Astrocyte of the cerebellum (primary cell): Measurements from ENCODE around the gene TNNI3.
A peak's percentile ranks its signal among the peaks of the same experiment; 100 is the strongest.

Source experiments
- DNase-seq: peaks from one replicate; pipeline ENCODE4 v3.0.0-alpha.2; 2011; ENCODE audit warnings: low read depth
- H3K4me3 ChIP-seq: 2 replicates; pipeline ENCODE4 v1.5.1; 2011; ENCODE audit warnings: mild to moderate bottlenecking, low read depth, low read length, moderate library complexity
- in situ Hi-C: cut with HindIII; loops from 2 replicates; pipeline ENCODE4 v1.10.0; 2017; ENCODE audit warnings: low sequenced_read_pairs
- TF ChIP-seq, protein P1 (sequence below): IDR thresholded peaks from 2 replicates; pipeline ENCODE4 v1.5.1; 2012; ENCODE audit warnings: low read length, low read depth, moderate library complexity, mild to moderate bottlenecking; ENCODE audit errors: missing control alignments

The TNNI3 gene

GRCh38 chr19:55119053-55119452 is 38.5 kb downstream of the TNNI3 start:
- TF ChIP-seq, protein P1, sequence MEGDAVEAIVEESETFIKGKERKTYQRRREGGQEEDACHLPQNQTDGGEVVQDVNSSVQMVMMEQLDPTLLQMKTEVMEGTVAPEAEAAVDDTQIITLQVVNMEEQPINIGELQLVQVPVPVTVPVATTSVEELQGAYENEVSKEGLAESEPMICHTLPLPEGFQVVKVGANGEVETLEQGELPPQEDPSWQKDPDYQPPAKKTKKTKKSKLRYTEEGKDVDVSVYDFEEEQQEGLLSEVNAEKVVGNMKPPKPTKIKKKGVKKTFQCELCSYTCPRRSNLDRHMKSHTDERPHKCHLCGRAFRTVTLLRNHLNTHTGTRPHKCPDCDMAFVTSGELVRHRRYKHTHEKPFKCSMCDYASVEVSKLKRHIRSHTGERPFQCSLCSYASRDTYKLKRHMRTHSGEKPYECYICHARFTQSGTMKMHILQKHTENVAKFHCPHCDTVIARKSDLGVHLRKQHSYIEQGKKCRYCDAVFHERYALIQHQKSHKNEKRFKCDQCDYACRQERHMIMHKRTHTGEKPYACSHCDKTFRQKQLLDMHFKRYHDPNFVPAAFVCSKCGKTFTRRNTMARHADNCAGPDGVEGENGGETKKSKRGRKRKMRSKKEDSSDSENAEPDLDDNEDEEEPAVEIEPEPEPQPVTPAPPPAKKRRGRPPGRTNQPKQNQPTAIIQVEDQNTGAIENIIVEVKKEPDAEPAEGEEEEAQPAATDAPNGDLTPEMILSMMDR, result no peak
- in situ Hi-C loops, result loop anchor here (5.0 kb wide), 1 partner anchor 53 kb away; no protein-coding TSS in a partner anchor
- H3K4me3 ChIP-seq, result no peak overlapping the region
- DNase-seq, result no peak

DNA sequence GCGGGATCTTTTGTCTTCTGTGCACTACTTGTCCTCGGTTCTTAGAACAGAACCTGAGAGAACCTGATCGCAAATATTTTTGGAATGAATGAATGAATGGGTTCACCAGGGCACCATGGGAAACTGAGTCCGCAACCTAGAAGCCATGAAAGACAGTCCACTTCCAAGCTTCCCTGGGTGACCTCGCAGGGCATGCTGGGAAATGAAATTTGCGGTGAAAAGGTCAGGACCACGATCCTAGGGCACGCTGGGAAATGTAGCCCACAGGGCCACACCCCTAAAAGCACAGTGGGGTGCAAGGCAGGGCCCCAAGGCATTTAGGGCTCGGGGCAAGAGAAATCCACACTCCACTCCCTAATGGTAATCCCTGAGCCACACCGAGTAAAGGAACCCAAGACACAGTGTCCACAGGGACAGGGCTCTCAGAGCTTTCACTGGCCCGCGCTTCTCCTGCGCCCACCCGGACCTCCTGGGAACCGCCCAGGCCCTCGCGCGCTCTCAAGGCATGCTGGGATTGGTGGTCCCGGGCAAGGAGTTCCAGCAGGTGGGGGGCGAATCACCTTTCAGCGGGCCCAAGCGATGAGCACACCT is 39.0 kb downstream of the TNNI3 start:
- TF ChIP-seq, protein P1, result no peak
- peak overlapping the region; percentile 77 for H3K4me3 ChIP-seq
- in situ Hi-C loops, result loop anchor here (5.0 kb wide), 1 partner anchor 54 kb away; no protein-coding TSS in a partner anchor
- no peak for DNase-seq

DNA sequence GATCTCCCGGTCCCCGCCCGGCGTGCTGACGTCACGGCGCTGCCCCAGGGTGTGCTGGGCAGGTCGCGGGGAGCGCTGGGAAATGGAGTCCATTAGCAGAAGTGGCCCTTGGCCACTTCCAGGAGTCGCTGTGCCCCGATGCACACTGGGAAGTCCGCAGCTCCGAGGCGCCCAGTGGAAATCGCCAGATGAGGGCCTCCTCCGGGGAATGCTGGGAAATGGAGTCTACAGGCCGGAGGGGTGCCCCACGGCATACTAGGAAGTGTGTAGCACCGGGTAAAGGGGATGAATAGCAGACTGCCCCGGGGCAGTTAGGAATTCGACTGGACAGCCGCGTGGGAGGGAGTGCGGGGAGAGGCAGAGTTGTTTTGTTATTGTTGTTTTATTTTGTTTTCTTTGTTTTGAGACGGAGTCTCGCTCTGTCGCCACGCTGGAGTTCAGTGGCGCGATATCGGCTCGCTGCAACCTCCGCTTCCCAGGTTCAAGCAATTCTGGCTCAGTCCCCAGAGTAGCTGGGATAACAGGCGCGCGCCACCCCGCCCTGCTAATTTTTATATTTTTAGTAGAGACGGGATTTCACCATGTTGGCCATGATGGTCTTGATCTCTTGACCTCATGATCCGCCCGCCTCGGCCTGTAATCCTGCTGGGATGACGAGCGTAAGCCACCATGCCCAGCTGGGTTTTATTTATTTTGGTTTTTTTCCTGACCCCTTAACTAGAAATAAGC is 39.7 kb downstream of the TNNI3 start:
- TF ChIP-seq, protein P1, result no peak
- peak overlapping the region; percentile 77 for H3K4me3 ChIP-seq
- peak; percentile 97 for DNase-seq
- in situ Hi-C loops, result loop anchor here (5.0 kb wide), 1 partner anchor 54 kb away; no protein-coding TSS in a partner anchor

DNA sequence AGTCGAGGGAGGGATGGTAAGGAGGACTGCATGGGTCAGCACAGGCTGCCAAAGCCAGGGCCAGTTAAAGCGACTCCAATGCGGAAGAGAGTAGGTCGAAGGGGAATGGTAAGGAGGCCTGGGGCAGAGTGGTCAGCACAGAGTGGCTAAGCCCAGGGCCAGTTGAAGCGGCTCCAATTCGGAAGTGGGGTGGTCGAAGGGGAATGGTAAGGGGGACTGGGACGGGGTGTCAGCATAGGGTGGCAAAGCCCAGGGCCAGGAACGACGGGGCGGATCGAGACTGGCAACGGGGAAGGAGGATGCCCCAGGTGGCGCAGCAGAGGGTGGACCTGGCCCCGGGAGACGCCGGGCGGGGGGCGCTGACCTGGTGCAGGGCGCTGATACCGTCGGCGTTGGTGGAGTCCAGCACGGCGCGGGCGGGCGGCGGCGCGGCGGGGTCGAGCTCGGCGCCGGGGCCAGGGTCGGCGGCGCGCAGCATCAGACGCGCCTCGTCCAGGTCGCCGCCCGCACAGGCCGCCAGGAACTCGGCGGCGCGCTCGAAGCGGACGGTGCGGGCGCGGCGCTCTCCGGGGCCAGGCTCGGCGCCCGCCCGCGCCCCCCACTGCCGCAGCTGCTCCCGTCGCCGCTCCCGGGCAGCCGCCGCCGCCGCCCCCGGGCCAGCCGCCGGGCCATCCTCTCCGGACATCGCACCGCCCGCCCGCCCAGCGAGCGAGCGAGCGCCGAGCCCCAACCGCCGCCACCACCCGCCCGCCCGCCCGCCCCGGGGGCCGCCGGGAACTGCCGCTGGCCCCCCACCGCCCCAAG is 40.5 kb downstream of the TNNI3 start, which contains the start of gene PPP1R12C:
TSS of gene PPP1R12C (minus strand) at position 779 of the 804 bp plus-strand sequence. CDS start at position 685, 94 bp downstream.
- in situ Hi-C loops, result loop anchor here (5.0 kb wide), 1 partner anchor 55 kb away; no protein-coding TSS in a partner anchor
- TF ChIP-seq, protein P1, result no peak
- no peak for DNase-seq
- H3K4me3 ChIP-seq, result peak within 1 kb of the TSS; percentile 77

- TF ChIP-seq, protein P1, result no peak
- in situ Hi-C loops, result loop anchor here (5.0 kb wide), 1 partner anchor 56 kb away; no protein-coding TSS in a partner anchor
- DNase-seq, result no peak
- H3K4me3 ChIP-seq, result peak overlapping the region; percentile 77
Measured at GRCh38 chr19:55116232-55116858, 41.2 kb downstream of the TNNI3 start.
